ENCODE results near the gene PCK1.

- TF ChIP-seq POLR2AphosphoS5 (IDR thresholded peaks at IDR 0.05; ENCODE audit: low read depth, low read length) = no peak
- TF ChIP-seq TAF1 (IDR thresholded peaks at IDR 0.05; ENCODE audit: borderline replicate concordance, insufficient read depth, low read length) = no peak
Observed at GRCh38 chr20:57540890-57541580, 19.9 kb upstream of the PCK1 start.
